Gastroesophageal sphincter (tissue), 3 donors: Measurements from ENCODE around the gene TMEM266.

Source experiments
- CTCF ChIP-seq, 4 experiments: fragments of 200-600 bp in 2 of 4; fragments of 450-650 bp in 2 of 4; sonication (generic) in 1 of 4; IDR thresholded peaks; one replicate each; pipeline ENCODE4 v1.5.1; 2017 to 2019; ENCODE audit warnings: antibody characterized with exemption in 4 of 4, mild to moderate bottlenecking in 2 of 4, moderate library complexity in 2 of 4
- POLR2A ChIP-seq, 2 donors: fragments of 450-650 bp; IDR thresholded peaks; one replicate each; pipeline ENCODE4 v1.6.1; 2017; ENCODE audit warnings: antibody characterized with exemption in 2 of 2, mild to moderate bottlenecking in 2 of 2, moderate library complexity in 1 of 2

- TF ChIP-seq POLR2A (IDR thresholded peaks at IDR 0.05) (no peak), CTCF (IDR thresholded peaks at IDR 0.05) (no peak)
These were observed 46.1 kb downstream of the TMEM266 start for GRCh38 chr15:76105911-76106310.
